A549 treated with RU486 at 1 μM for 4 hours (cell line): ENCODE results near the gene INF2. TPM values are rescaled to one million over a fixed set of nuclear protein-coding genes. Genes with fewer than 3 reads are reported as not detected.

Experiments
- total RNA-seq: library from RNA; stranded (reverse); fragments of 200-300 nt; extraction: Qiagen RNA extraction; gene quantifications from 5 replicates; pipeline ENCODE4 v1.2.3, GENCODE V29; 2022; ENCODE audit warnings: low read depth

Gene INF2
- 76.5 to 152 TPM (median 135 TPM) in 5 replicates for total RNA-seq

GRCh38 chr14:104689109-104689880 is at the start of gene INF2:
Gene INF2, plus strand, starts transcription at chr14:104689618. Its CDS starts 11,748 bp downstream, at chr14:104701366.

GRCh38 chr14:104723651-104724406 is 34.4 kb downstream of the INF2 start, which contains the start of gene ADSS1:
Gene ADSS1, plus strand, starts transcription at chr14:104724229. Its CDS starts 42 bp downstream, at chr14:104724271.

DNA sequence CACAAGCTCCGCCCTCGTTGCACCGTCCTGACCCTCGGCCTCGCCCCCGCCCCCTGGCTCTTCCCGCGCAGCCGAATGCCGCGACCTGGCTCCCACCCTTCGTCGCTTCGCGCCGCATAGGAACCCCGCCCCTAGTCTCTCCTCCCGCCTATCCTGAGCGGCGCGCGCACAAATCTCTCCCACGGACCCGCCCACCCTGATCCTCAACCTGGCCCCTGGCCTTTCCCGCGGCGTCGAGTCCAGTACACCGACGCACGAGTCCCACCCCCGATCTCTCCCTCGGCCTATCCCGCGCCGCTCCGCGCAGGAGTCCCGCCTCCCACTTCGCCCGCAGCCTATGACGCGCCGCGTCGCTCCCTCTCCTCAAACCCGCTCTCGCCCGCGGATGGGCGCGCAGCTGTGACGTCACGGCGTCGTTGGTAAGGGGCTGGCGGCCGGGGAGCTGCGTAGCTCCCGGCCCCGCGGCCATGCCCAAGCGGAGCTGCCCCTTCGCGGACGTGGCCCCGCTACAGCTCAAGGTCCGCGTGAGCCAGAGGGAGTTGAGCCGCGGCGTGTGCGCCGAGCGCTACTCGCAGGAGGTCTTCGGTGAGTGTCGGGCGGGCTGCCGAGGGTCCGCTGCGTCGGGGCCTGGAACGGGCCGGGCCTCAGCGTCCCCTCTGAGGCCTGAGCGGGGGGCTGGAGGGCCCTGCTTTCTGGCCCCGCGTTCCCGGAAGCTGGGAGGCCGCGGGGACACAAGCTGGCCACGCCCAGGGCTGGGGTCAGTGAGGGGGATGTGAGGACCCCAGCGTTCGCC is 63.5 kb downstream of the INF2 start, which contains the start of gene SIVA1:
SIVA1 (plus strand) TSS at position 413 of the 793 bp plus-strand sequence; CDS start at position 468, 55 bp downstream.

Other genes with a start within 250 kb of the INF2 start
- gene C14orf180, start 109.9 kb upstream of the INF2 start, total RNA-seq, result not detected in 5 replicates
- gene TMEM179, start 84.8 kb upstream of the INF2 start, total RNA-seq, result 0.16 to 0.46 TPM (median 0.35 TPM) in 5 replicates
- 4.5 to 7.8 TPM (median 6.2 TPM) in 5 replicates for gene ADSS1, start 34.6 kb downstream of the INF2 start, total RNA-seq
- 123 to 208 TPM (median 180 TPM) in 5 replicates for gene SIVA1, start 63.5 kb downstream of the INF2 start, total RNA-seq
- gene AKT1, start 106.1 kb downstream of the INF2 start, total RNA-seq, result 84.1 to 113 TPM (median 101 TPM) in 5 replicates
- gene ZBTB42, start 111.5 kb downstream of the INF2 start, total RNA-seq, result 2.0 to 3.8 TPM (median 3.6 TPM) in 5 replicates
- 15.5 to 27.9 TPM (median 21.4 TPM) in 5 replicates for gene CEP170B, start 175.7 kb downstream of the INF2 start, total RNA-seq
- not detected in 5 replicates for gene PLD4, start 235.3 kb downstream of the INF2 start, total RNA-seq